Measurements from ENCODE around the gene MFRP. TPM values are rescaled to one million over a fixed set of nuclear protein-coding genes. Genes with fewer than 3 reads are reported as not detected.

The MFRP gene
- total RNA-seq, 1 experiment from 2014 or later = not detected

- Histone ChIP-seq H3K9me3 (ENCODE audit: low read length) (no peaks in the 10 kb centered on the region), H3K9me2 (replicated peaks; ENCODE audit: low read length) (no peaks in the 10 kb centered on the region), H3K9ac (ENCODE audit: low read length) (no peak overlapping the region), H3K4me3 (ENCODE audit: low read length) (no peak overlapping the region), H4K20me1 (ENCODE audit: low read length) (no peaks in the 10 kb centered on the region), H3K4me1 (ENCODE audit: insufficient read depth, low read length) (peaks cover 27% of the 10 kb centered on the region), H2AFZ (ENCODE audit: low read length) (no peak overlapping the region), H3K36me3 (ENCODE audit: low read depth, low read length) (no peaks in the 10 kb centered on the region), H3K27me3 (ENCODE audit: low read length) (no peaks in the 10 kb centered on the region), H3K27ac (ENCODE audit: low read length) (no peak overlapping the region), H3F3A (ENCODE audit: low read length, unreplicated experiment) (no peaks in the 10 kb centered on the region), H3K79me2 (ENCODE audit: low read length) (no peaks in the 10 kb centered on the region), H3K4me2 (ENCODE audit: low read length) (peak overlapping the region; percentile 38)
- DNase-seq (no peak), ATAC-seq (no peak)
- ChIA-PET POLR2A (ENCODE audit: unreplicated experiment) (interaction anchor here (0.7 kb wide), 1 partner anchor 38 kb away, joined by 6 read pairs; no protein-coding TSS in a partner anchor), CTCF (interaction anchor here (1.1 kb wide), 1 partner anchor 40 kb away, joined by 4 read pairs; no protein-coding TSS in a partner anchor)
- intact Hi-C loops (cut with micrococcal nuclease) = no loop called here
- TF ChIP-seq EZH2 (IDR thresholded peaks at IDR 0.05; ENCODE audit: low read length, unreplicated experiment) (no peak), EZH2phosphoT487 (IDR thresholded peaks at IDR 0.05; ENCODE audit: borderline replicate concordance, low read length) (no peak), CTCF (conservative IDR thresholded peaks at IDR 0.05; ENCODE audit: low read depth, low read length) (no peak)
- BruUV-seq (replicated peaks) = no TSS peak
Observed at GRCh38 chr11:119377961-119378667, 31.6 kb upstream of the MFRP start.

- no peaks in the 10 kb centered on the region for H3K9me3 ChIP-seq (ENCODE audit: low read length)
- H3K9me2 ChIP-seq (replicated peaks; ENCODE audit: low read length) = no peaks in the 10 kb centered on the region
- TF ChIP-seq EZH2 (IDR thresholded peaks at IDR 0.05; ENCODE audit: low read length, unreplicated experiment) (no peak), CTCF (conservative IDR thresholded peaks at IDR 0.05; ENCODE audit: low read depth, low read length) (no peak), EZH2phosphoT487 (IDR thresholded peaks at IDR 0.05; ENCODE audit: borderline replicate concordance, low read length) (no peak)
- DNase-seq (peak; percentile 41), ATAC-seq (no peak)
- peaks cover 26% of the 10 kb centered on the region for H3K4me1 ChIP-seq (ENCODE audit: insufficient read depth, low read length)
- no peaks in the 10 kb centered on the region for H3K79me2 ChIP-seq (ENCODE audit: low read length)
- H3F3A ChIP-seq (ENCODE audit: low read length, unreplicated experiment) = no peaks in the 10 kb centered on the region
- H3K4me2 ChIP-seq (ENCODE audit: low read length) = peak overlapping the region; percentile 38
- no peaks in the 10 kb centered on the region for H3K27me3 ChIP-seq (ENCODE audit: low read length)
- no peak overlapping the region for H2AFZ ChIP-seq (ENCODE audit: low read length)
- intact Hi-C loops (cut with micrococcal nuclease) = no loop called here
- H3K36me3 ChIP-seq (ENCODE audit: low read depth, low read length) = no peaks in the 10 kb centered on the region
- no TSS peak for BruUV-seq (replicated peaks)
- no peak overlapping the region for H3K27ac ChIP-seq (ENCODE audit: low read length)
- POLR2A ChIA-PET (ENCODE audit: unreplicated experiment) = no interaction called here
- CTCF ChIA-PET = interaction anchor here (1.1 kb wide), 1 partner anchor 39 kb away, joined by 4 read pairs; no protein-coding TSS in a partner anchor
- no peak overlapping the region for H3K4me3 ChIP-seq (ENCODE audit: low read length)
- no peaks in the 10 kb centered on the region for H4K20me1 ChIP-seq (ENCODE audit: low read length)
- H3K9ac ChIP-seq (ENCODE audit: low read length) = no peak overlapping the region
Observed at GRCh38 chr11:119377112-119377901, 30.8 kb upstream of the MFRP start.
